ENCODE measurements around the gene CLDN14.
"Not testable (repeated sequence)": the region's sequence is repeated elsewhere in the genome, so short reads cannot be mapped to it uniquely, and the experiment has no call there.

CLDN14 gene

GRCh38 chr21:36478941-36479340, 981 bp downstream of the CLDN14 start:
- TF ChIP-seq CTCF (conservative IDR thresholded peaks at IDR 0.05) = 0 out of 2 replicates have a peak, but pooled peaks have one; percentile 7
- H3K27ac ChIP-seq = peak overlapping the region; percentile 1; the same call in 1 of the 2 replicates

GRCh38 chr21:36478207-36478701, 1.7 kb downstream of the CLDN14 start:
- TF ChIP-seq CTCF (conservative IDR thresholded peaks at IDR 0.05) = no peak
- H3K27ac ChIP-seq = no peak overlapping the region

- TF ChIP-seq CTCF (conservative IDR thresholded peaks at IDR 0.05) = no peak
- no peak overlapping the region for H3K27ac ChIP-seq
Measured at GRCh38 chr21:36477559-36477958, 2.4 kb downstream of the CLDN14 start.

- no peak for TF ChIP-seq CTCF (conservative IDR thresholded peaks at IDR 0.05)
- no peak overlapping the region for H3K27ac ChIP-seq
Measured at GRCh38 chr21:36477001-36477400, 2.9 kb downstream of the CLDN14 start.

GRCh38 chr21:36476541-36476940, 3.4 kb downstream of the CLDN14 start:
- not testable (repeated sequence) for H3K27ac ChIP-seq

- no peak overlapping the region for H3K27ac ChIP-seq
- TF ChIP-seq CTCF (conservative IDR thresholded peaks at IDR 0.05) = no peak
Measured at GRCh38 chr21:36474591-36474990, 5.3 kb downstream of the CLDN14 start.

- TF ChIP-seq CTCF (conservative IDR thresholded peaks at IDR 0.05) = no peak
- no peak overlapping the region for H3K27ac ChIP-seq
Measured at GRCh38 chr21:36473203-36473602, 6.7 kb downstream of the CLDN14 start.

- H3K27ac ChIP-seq = no peak overlapping the region
- no peak for TF ChIP-seq CTCF (conservative IDR thresholded peaks at IDR 0.05)
Measured at GRCh38 chr21:36472377-36472776, 7.5 kb downstream of the CLDN14 start.

Measured in VCaP (cell line).